WTC11 (cell line): ENCODE data around the gene MAGEA4. TPM values are rescaled to one million over a fixed set of nuclear protein-coding genes. Genes with fewer than 3 reads are reported as not detected.

Source experiments
- ATAC-seq: fragments of 200-7000 bp; cut with Tn5 transposase; 2 replicates; pipeline ENCODE4 v1.10.0; 2021; ENCODE audit warnings: mild to moderate bottlenecking, moderate library complexity
- CTCF ChIA-PET: fragments of 300-600 bp; sonication (Branson Sonifier 250); formaldehyde crosslinking; loops from one replicate; lab custom pipeline; 2021; ENCODE audit warnings: antibody characterized with exemption; lab: Charles Lee
- POLR2A ChIA-PET: fragments of 350-600 bp; sonication (Branson Sonifier 250); formaldehyde crosslinking; loops from one replicate; lab custom pipeline; 2021; ENCODE audit warnings: antibody characterized with exemption; lab: Charles Lee
- DNase-seq: peaks from one replicate; pipeline ENCODE4 v3.0.0; 2021; ENCODE audit warnings: low spot score
- H3K27ac Mint-ChIP-seq: 2 replicates; pipeline ENCODE4 v1.8.0; 2021; ENCODE audit warnings: mixed read lengths
- H3K27me3 Mint-ChIP-seq: 2 replicates; pipeline ENCODE4 v1.8.0; 2021; ENCODE audit warnings: low read depth, mild to moderate bottlenecking, moderate library complexity, mixed read lengths
- H3K36me3 Mint-ChIP-seq: 2 replicates; pipeline ENCODE4 v1.8.0; 2021; ENCODE audit warnings: mixed read lengths
- H3K4me1 Mint-ChIP-seq: 2 replicates; pipeline ENCODE4 v1.8.0; 2022; ENCODE audit warnings: mixed read lengths
- H3K4me3 Mint-ChIP-seq: 2 replicates; pipeline ENCODE4 v1.8.0; 2021; ENCODE audit warnings: mild to moderate bottlenecking, moderate library complexity, mixed read lengths
- H3K9me3 Mint-ChIP-seq: 2 replicates; pipeline ENCODE4 v1.8.0; 2021; ENCODE audit warnings: mixed read lengths
- AFF4 ChIP-seq: sonication (generic); formaldehyde crosslinking; IDR thresholded peaks from 2 replicates; pipeline ENCODE4 v1.8.1; 2023; ENCODE audit warnings: mild to moderate bottlenecking, missing genetic modification reagents, borderline replicate concordance
- AR ChIP-seq: fragments of 250-450 bp; sonication (Bioruptor Pico); IDR thresholded peaks from 2 replicates; pipeline ENCODE4 v1.9.0; 2021; ENCODE audit warnings: mild to moderate bottlenecking
- ATF6 ChIP-seq: sonication (generic); formaldehyde crosslinking; IDR thresholded peaks from 2 replicates; pipeline ENCODE4 v1.8.1; 2023; ENCODE audit warnings: mild to moderate bottlenecking, missing genetic modification reagents
- CDX4 ChIP-seq: fragments of 250-450 bp; sonication (Bioruptor Pico); IDR thresholded peaks from 2 replicates; pipeline ENCODE4 v1.9.0; 2021; ENCODE audit warnings: moderate library complexity, mild to moderate bottlenecking, inconsistent platforms, borderline replicate concordance
- GTF2I ChIP-seq: fragments of 250-450 bp; sonication (Bioruptor Pico); conservative IDR thresholded peaks from 2 replicates; pipeline ENCODE4 v1.4.0; 2021; ENCODE audit warnings: mild to moderate bottlenecking
- KAT7 ChIP-seq: sonication (generic); formaldehyde crosslinking; IDR thresholded peaks from 2 replicates; pipeline ENCODE4 v1.8.1; 2023; ENCODE audit warnings: missing genetic modification reagents, mild to moderate bottlenecking, borderline replicate concordance
- NR3C1 ChIP-seq: sonication (generic); formaldehyde crosslinking; conservative IDR thresholded peaks from 2 replicates; pipeline ENCODE4 v1.8.1; 2023; ENCODE audit warnings: low read depth, mild to moderate bottlenecking, missing genetic modification reagents
- OVOL2 ChIP-seq: fragments of 250-450 bp; sonication (Bioruptor Pico); IDR thresholded peaks from 2 replicates; pipeline ENCODE4 v1.9.0; 2021; ENCODE audit warnings: mild to moderate bottlenecking, borderline replicate concordance
- PRDM15 ChIP-seq: sonication (generic); formaldehyde crosslinking; IDR thresholded peaks from 2 replicates; pipeline ENCODE4 v1.8.0; 2022; ENCODE audit warnings: missing genetic modification reagents
- PREB ChIP-seq: sonication (generic); formaldehyde crosslinking; IDR thresholded peaks from 2 replicates; pipeline ENCODE4 v1.8.1; 2022; ENCODE audit warnings: mild to moderate bottlenecking, missing genetic modification reagents, moderate library complexity, borderline replicate concordance
- SMAD3 ChIP-seq: sonication (generic); formaldehyde crosslinking; IDR thresholded peaks from 2 replicates; pipeline ENCODE4 v1.8.0; 2022; ENCODE audit warnings: missing genetic modification reagents, mild to moderate bottlenecking, borderline replicate concordance
- SOX15 ChIP-seq: fragments of 250-450 bp; sonication (Bioruptor Pico); IDR thresholded peaks from 2 replicates; pipeline ENCODE4 v1.9.0; 2021; ENCODE audit warnings: mild to moderate bottlenecking
- STAT6 ChIP-seq: sonication (generic); formaldehyde crosslinking; conservative IDR thresholded peaks from 2 replicates; pipeline ENCODE4 v1.8.1; 2023; ENCODE audit warnings: mild to moderate bottlenecking, low read depth, missing genetic modification reagents, moderate library complexity
- ZNF263 ChIP-seq: sonication (generic); formaldehyde crosslinking; IDR thresholded peaks from 2 replicates; pipeline ENCODE4 v1.8.1; 2022; ENCODE audit warnings: low read depth, mild to moderate bottlenecking, moderate library complexity, missing genetic modification reagents
- ZNF396 ChIP-seq: fragments of 250-450 bp; sonication (Bioruptor Pico); IDR thresholded peaks from 2 replicates; pipeline ENCODE4 v1.8.0; 2021; ENCODE audit warnings: mild to moderate bottlenecking, moderate library complexity, borderline replicate concordance
- ZNF423 ChIP-seq: fragments of 250-450 bp; sonication (Bioruptor Pico); IDR thresholded peaks from 2 replicates; pipeline ENCODE4 v2.1.2; 2022; ENCODE audit warnings: mild to moderate bottlenecking, moderate library complexity
- total RNA-seq: library from RNA; stranded (reverse); gene quantifications from 3 replicates; pipeline ENCODE4 v1.2.3, GENCODE V29; 2021

The MAGEA4 gene
- total RNA-seq, 1 experiment from 2014 or later: 3.2 TPM

- Mint-ChIP-seq H3K9me3 (no peaks in the 10 kb centered on the region), H3K4me3 (no peak overlapping the region), H3K27me3 (peaks cover 22% of the 10 kb centered on the region), H3K27ac (no peak overlapping the region), H3K36me3 (peaks cover 23% of the 10 kb centered on the region), H3K4me1 (peaks cover 16% of the 10 kb centered on the region)
- ATAC-seq: no peak
- TF ChIP-seq GTF2I (CRISPR knock-in tag) (no peak), SMAD3 (CRISPR knock-in tag) (no peak), ZNF263 (no peak), ATF6 (no peak), PREB (CRISPR knock-in tag) (no peak), CDX4 (no peak), KAT7 (CRISPR knock-in tag) (no peak), AR (no peak), OVOL2 (CRISPR knock-in tag) (no peak), AFF4 (CRISPR knock-in tag) (no peak)
- ChIA-PET POLR2A (no interaction called here), CTCF (no interaction called here)
- DNase-seq: no peak
These were observed 58.0 kb downstream of the MAGEA4 start for GRCh38 chrX:151970661-151971060.

- DNase-seq (no peak), ATAC-seq (no peak)
- ChIA-PET POLR2A (no interaction called here), CTCF (interaction anchor here (0.6 to 1.3 kb wide), 3 partner anchors 9 to 220 kb away, joined by 3 read pairs; no protein-coding TSS in a partner anchor)
- H3K27ac Mint-ChIP-seq: no peak overlapping the region
- H3K9me3 Mint-ChIP-seq: no peaks in the 10 kb centered on the region
- H3K4me3 Mint-ChIP-seq: peak overlapping the region; percentile 63
- peaks cover 30% of the 10 kb centered on the region for H3K27me3 Mint-ChIP-seq
- peaks cover 18% of the 10 kb centered on the region for H3K4me1 Mint-ChIP-seq
- H3K36me3 Mint-ChIP-seq: peaks cover 15% of the 10 kb centered on the region
- TF ChIP-seq ZNF396 (CRISPR knock-in tag) (no peak), PRDM15 (CRISPR knock-in tag) (no peak), SOX15 (CRISPR knock-in tag) (no peak), ZNF423 (no peak), CDX4 (no peak), STAT6 (no peak), NR3C1 (CRISPR knock-in tag) (no peak)
These were observed 60.5 kb downstream of the MAGEA4 start for GRCh38 chrX:151973060-151973661.
